Upper lobe of left lung (tissue), 6 donors: ENCODE data around the gene STN1. TPM values are rescaled to one million over a fixed set of nuclear protein-coding genes. Genes with fewer than 3 reads are reported as not detected.

Source experiments
- ATAC-seq, 2 donors: fragments of 200-7000 bp; cut with Tn5 transposase; one replicate each; pipeline ENCODE4 v1.9.1; 2022; ENCODE audit warnings: mild to moderate bottlenecking in 2 of 2, moderate library complexity in 2 of 2; ENCODE audit not compliant: low FRiP score in 2 of 2
- DNase-seq, 2 donors: peaks; one replicate each; pipeline ENCODE4 v3.0.0-alpha.2; 2019 to 2020
- H3K27ac ChIP-seq, 4 donors: fragments of 200-600 bp; sonication (generic); one replicate each; pipeline ENCODE4 v1.5.1; 2016 to 2019
- H3K27me3 ChIP-seq, 4 donors: fragments of 200-600 bp; sonication (generic); one replicate each; pipeline ENCODE4 v1.5.1; 2017 to 2019
- H3K36me3 ChIP-seq, 4 donors: fragments of 200-600 bp; sonication (generic); one replicate each; pipeline ENCODE4 v1.5.1; 2016 to 2019
- H3K4me1 ChIP-seq, 4 donors: fragments of 200-600 bp; sonication (generic); one replicate each; pipeline ENCODE4 v1.5.1; 2018 to 2019
- H3K4me3 ChIP-seq, 4 donors: fragments of 200-600 bp; sonication (generic); one replicate each; pipeline ENCODE4 v1.5.1; 2017 to 2019; ENCODE audit warnings: mild to moderate bottlenecking in 2 of 4, moderate library complexity in 1 of 4
- H3K9me3 ChIP-seq, 4 donors: fragments of 200-600 bp; sonication (generic); one replicate each; pipeline ENCODE4 v1.5.1; 2018 to 2019
- CTCF ChIP-seq, 6 experiments: fragments of 450-650 bp in 4 of 6; fragments of 200-600 bp in 2 of 6; sonication (generic) in 2 of 6; IDR thresholded peaks; one replicate each; pipeline ENCODE4 v1.5.1; 2016 to 2019; ENCODE audit warnings: antibody characterized with exemption in 6 of 6
- EP300 ChIP-seq, 4 donors: sonication (generic); formaldehyde crosslinking; IDR thresholded peaks; one replicate each; pipeline ENCODE4 v1.5.1; 2017; ENCODE audit warnings: antibody characterized with exemption in 4 of 4, control low read depth in 2 of 4
- POLR2A ChIP-seq, 4 donors: fragments of 450-650 bp; IDR thresholded peaks; one replicate each; pipeline ENCODE4 v1.5.1; 2016 to 2017; ENCODE audit warnings: antibody characterized with exemption in 4 of 4, mild to moderate bottlenecking in 2 of 4
- POLR2AphosphoS5 ChIP-seq, 2 donors: sonication (generic); formaldehyde crosslinking; IDR thresholded peaks; one replicate each; pipeline ENCODE4 v1.5.1; 2017; ENCODE audit warnings: antibody characterized with exemption in 2 of 2
- WGBS, 2 donors: methylation state at CpG; one replicate each; pipeline ENCODE4 v1.1.5; 2017 to 2018; 5-methylcytosine and 5-hydroxymethylcytosine counted together
- total RNA-seq, 6 donors: library from RNA; depleted of rRNA in 4 of 6; stranded (reverse); fragments of >200 nt in 4 of 6; gene quantifications; one replicate each; pipeline versions ENCODE4 v1.1.0 to v1.2.1, GENCODE V29; 2016 to 2021
- donor health status: DM: no; HTN: no; CAD: no; lungs with moderate emphysema.
- donor health status: DM: no; HTN: yes; CAD: no; lungs with severe emphysema.

STN1 gene
- total RNA-seq, 6 donors from 2014 or later = 36.3 to 71.4 (median 53.4) TPM

GRCh38 chr10:103885617-103886016 lies 32.4 kb downstream of the STN1 start:
- 73 to 87% methylated on average over 6 of the region's 6 CpGs for WGBS, 2 donors
- no peak overlapping the region for H3K27ac ChIP-seq
- DNase-seq (no peak), ATAC-seq (peak in 1 of 2 donors; percentile 43)
- peaks cover 14 to 70% (median 41%) of the 10 kb centered on the region in 4 donors for H3K36me3 ChIP-seq
- TF ChIP-seq POLR2AphosphoS5 (IDR thresholded peaks at IDR 0.05) (no peak), POLR2A (IDR thresholded peaks at IDR 0.05) (no peak), CTCF (IDR thresholded peaks at IDR 0.05) (no peak), EP300 (IDR thresholded peaks at IDR 0.05) (no peak)
- no peaks in the 10 kb centered on the region for H3K27me3 ChIP-seq
- H3K9me3 ChIP-seq = no peaks in the 10 kb centered on the region
- no peak overlapping the region for H3K4me3 ChIP-seq
- H3K4me1 ChIP-seq = peaks cover 15 to 33% (median 27%) of the 10 kb centered on the region in 4 donors

GRCh38 chr10:103884681-103885139 lies 33.3 kb downstream of the STN1 start:
- no peak for TF ChIP-seq POLR2AphosphoS5 (IDR thresholded peaks at IDR 0.05)
- TF ChIP-seq CTCF (IDR thresholded peaks at IDR 0.05) = peak; percentile 58 to 83 (median 72)
- Histone ChIP-seq H3K4me3 (no peak overlapping the region), H3K4me1 (peaks cover 11 to 24% (median 20%) of the 10 kb centered on the region in 4 donors), H3K36me3 (peaks cover 14 to 80% (median 50%) of the 10 kb centered on the region in 4 donors), H3K27me3 (no peaks in the 10 kb centered on the region), H3K9me3 (no peaks in the 10 kb centered on the region), H3K27ac (no peak overlapping the region)
- ATAC-seq = peak; percentile 60 to 78
- 43 to 51% methylated on average over 3 of the region's 3 CpGs for WGBS, 2 donors
- DNase-seq = no peak

- Histone ChIP-seq H3K4me1 (peaks cover 0 to 4% (median 1%) of the 10 kb centered on the region in 4 donors), H3K27ac (no peak overlapping the region), H3K9me3 (no peaks in the 10 kb centered on the region), H3K36me3 (peaks cover 20 to 96% (median 68%) of the 10 kb centered on the region in 4 donors), H3K4me3 (no peak overlapping the region), H3K27me3 (no peaks in the 10 kb centered on the region)
- DNase-seq (peak in 1 of 2 donors; percentile 40), ATAC-seq (no peak)
- 90 to 95% methylated on average over 2 to 8 of the region's 8 CpGs for WGBS, 2 donors
- TF ChIP-seq EP300 (IDR thresholded peaks at IDR 0.05) (no peak), POLR2AphosphoS5 (IDR thresholded peaks at IDR 0.05) (no peak), POLR2A (IDR thresholded peaks at IDR 0.05) (no peak), CTCF (IDR thresholded peaks at IDR 0.05) (no peak)
These were observed 35.5 kb downstream of the STN1 start for GRCh38 chr10:103882285-103883007.

- TF ChIP-seq CTCF (IDR thresholded peaks at IDR 0.05) = no peak
- no peak for TF ChIP-seq POLR2A (IDR thresholded peaks at IDR 0.05)
- no peak for TF ChIP-seq POLR2AphosphoS5 (IDR thresholded peaks at IDR 0.05)
- TF ChIP-seq EP300 (IDR thresholded peaks at IDR 0.05) = no peak
- Histone ChIP-seq H3K36me3 (peaks cover 17 to 94% (median 60%) of the 10 kb centered on the region in 4 donors), H3K27me3 (no peaks in the 10 kb centered on the region), H3K4me1 (peaks cover 0 to 4% (median 1%) of the 10 kb centered on the region in 4 donors), H3K9me3 (no peaks in the 10 kb centered on the region), H3K4me3 (no peak overlapping the region), H3K27ac (no peak overlapping the region)
- DNase-seq (no peak), ATAC-seq (no peak)
- 89 to 90% methylated on average over 14 to 15 of the region's 15 CpGs for WGBS, 2 donors
These were observed 36.3 kb downstream of the STN1 start for GRCh38 chr10:103881416-103882284.
